GM12891 (cell line): ENCODE results near the gene TRAF3.

Source experiments
- DNase-seq: peaks from one replicate; pipeline ENCODE4 v3.0.0; 2011; ENCODE audit warnings: low spot score; ENCODE audit not compliant: insufficient read length
- FAIRE-seq: peaks from 2 replicates; lab custom pipeline; 2011; peaks lifted over from hg19 to GRCh38; lab: Jason Lieb, UNC
- PAX5 ChIP-seq: IDR thresholded peaks from 2 replicates; pipeline ENCODE4 v1.6.1; 2011; ENCODE audit warnings: low read length, moderate library complexity, mild to moderate bottlenecking; ENCODE audit not compliant: insufficient read depth, severe bottlenecking
- POLR2A ChIP-seq: IDR thresholded peaks from 2 replicates; pipeline ENCODE4 v1.6.1; 2011; ENCODE audit warnings: low read depth, low read length, control low read depth
- POLR2AphosphoS5 ChIP-seq: IDR thresholded peaks from 2 replicates; pipeline ENCODE4 v1.6.1; 2011; ENCODE audit warnings: low read depth, low read length, control low read depth
- POU2F2 ChIP-seq: IDR thresholded peaks from 2 replicates; pipeline ENCODE4 v1.6.1; 2011; ENCODE audit warnings: low read depth, mild to moderate bottlenecking, control low read depth, low read length, moderate library complexity
- SPI1 ChIP-seq: IDR thresholded peaks from 2 replicates; pipeline ENCODE4 v1.6.1; 2011; ENCODE audit warnings: low read depth, low read length, control low read depth
- TAF1 ChIP-seq: IDR thresholded peaks from 2 replicates; pipeline ENCODE4 v1.6.1; 2011; ENCODE audit warnings: low read depth, low read length, control low read depth

The TRAF3 gene

GRCh38 chr14:102777711-102778337 is 575 bp downstream of the TRAF3 start:
- FAIRE-seq: no peak

GRCh38 chr14:102778338-102779083 is 1.3 kb downstream of the TRAF3 start:
- DNase-seq (no peak), FAIRE-seq (peak; percentile 45)
- no peak for TF ChIP-seq POLR2AphosphoS5
- no peak for TF ChIP-seq SPI1
- TF ChIP-seq POLR2A: no peak
- no peak for TF ChIP-seq PAX5
- no peak for TF ChIP-seq POU2F2
- no peak for TF ChIP-seq TAF1

More at GRCh38 chr14:102777711-102778337, 575 bp downstream of the TRAF3 start:
- no peak for DNase-seq
- TF ChIP-seq PAX5: no peak
- no peak for TF ChIP-seq TAF1
- TF ChIP-seq POLR2A: no peak
- no peak for TF ChIP-seq POU2F2
- no peak for TF ChIP-seq POLR2AphosphoS5

GRCh38 chr14:102779084-102779462 is 1.8 kb downstream of the TRAF3 start:
- FAIRE-seq: no peak
- DNase-seq: no peak
- TF ChIP-seq POU2F2: no peak
- TF ChIP-seq SPI1: no peak
- TF ChIP-seq TAF1: no peak
- no peak for TF ChIP-seq POLR2AphosphoS5
- no peak for TF ChIP-seq POLR2A

- DNase-seq (no peak), FAIRE-seq (no peak)
- no peak for TF ChIP-seq POU2F2
- TF ChIP-seq TAF1: no peak
- TF ChIP-seq PAX5: no peak
- no peak for TF ChIP-seq POLR2AphosphoS5
- TF ChIP-seq POLR2A: no peak
- TF ChIP-seq SPI1: no peak
Measured at GRCh38 chr14:102779574-102780315, 2.5 kb downstream of the TRAF3 start.

- FAIRE-seq: no peak
- DNase-seq: no peak
- TF ChIP-seq POLR2A: no peak
Measured at GRCh38 chr14:102781063-102781462, 3.8 kb downstream of the TRAF3 start.

GRCh38 chr14:102782974-102783373 is 5.7 kb downstream of the TRAF3 start:
- no peak for DNase-seq
- FAIRE-seq: no peak
- TF ChIP-seq TAF1: no peak
- no peak for TF ChIP-seq POLR2AphosphoS5
- no peak for TF ChIP-seq SPI1
- no peak for TF ChIP-seq POU2F2
- no peak for TF ChIP-seq POLR2A
- no peak for TF ChIP-seq PAX5

GRCh38 chr14:102784892-102785594 is 7.8 kb downstream of the TRAF3 start:
- DNase-seq (no peak), FAIRE-seq (no peak)
- TF ChIP-seq PAX5 (no peak), TAF1 (no peak), SPI1 (no peak), POU2F2 (no peak), POLR2A (no peak), POLR2AphosphoS5 (no peak)

GRCh38 chr14:102785595-102785963 is 8.3 kb downstream of the TRAF3 start:
- DNase-seq: no peak
- no peak for TF ChIP-seq POLR2A
- TF ChIP-seq POLR2AphosphoS5: no peak
- TF ChIP-seq PAX5: no peak
- TF ChIP-seq TAF1: no peak
- no peak for TF ChIP-seq POU2F2
- TF ChIP-seq SPI1: no peak

GRCh38 chr14:102786768-102787167 is 9.5 kb downstream of the TRAF3 start:
- TF ChIP-seq SPI1 (peak; percentile 37; the same call in 1 of the 2 replicates), POU2F2 (no peak)
- FAIRE-seq: peak; percentile 71
- DNase-seq: no peak

More at GRCh38 chr14:102785595-102785963, 8.3 kb downstream of the TRAF3 start:
- FAIRE-seq: peak; percentile 63
